ENCODE data around the gene TSC22D2.

DNA sequence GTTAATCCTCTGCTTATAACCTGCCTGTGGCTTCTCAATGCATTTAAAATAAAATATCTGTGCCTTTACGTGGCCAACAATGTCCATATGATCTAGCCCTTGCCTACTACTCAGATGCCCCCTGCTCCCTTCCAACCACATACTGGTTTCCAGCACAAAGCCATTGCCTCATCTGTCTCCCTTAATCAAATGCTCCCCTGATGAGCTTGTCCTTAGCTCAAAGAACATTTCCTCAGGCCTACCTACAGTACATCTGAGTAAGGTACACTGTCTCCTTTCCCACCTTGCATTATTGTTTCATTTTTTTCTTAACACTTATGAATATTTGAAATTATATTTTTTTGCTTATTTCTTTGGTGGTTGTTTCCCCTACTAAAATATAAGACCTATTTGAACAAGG is 5.9 kb upstream of the TSC22D2 start:
- TF ChIP-seq, protein P1, sequence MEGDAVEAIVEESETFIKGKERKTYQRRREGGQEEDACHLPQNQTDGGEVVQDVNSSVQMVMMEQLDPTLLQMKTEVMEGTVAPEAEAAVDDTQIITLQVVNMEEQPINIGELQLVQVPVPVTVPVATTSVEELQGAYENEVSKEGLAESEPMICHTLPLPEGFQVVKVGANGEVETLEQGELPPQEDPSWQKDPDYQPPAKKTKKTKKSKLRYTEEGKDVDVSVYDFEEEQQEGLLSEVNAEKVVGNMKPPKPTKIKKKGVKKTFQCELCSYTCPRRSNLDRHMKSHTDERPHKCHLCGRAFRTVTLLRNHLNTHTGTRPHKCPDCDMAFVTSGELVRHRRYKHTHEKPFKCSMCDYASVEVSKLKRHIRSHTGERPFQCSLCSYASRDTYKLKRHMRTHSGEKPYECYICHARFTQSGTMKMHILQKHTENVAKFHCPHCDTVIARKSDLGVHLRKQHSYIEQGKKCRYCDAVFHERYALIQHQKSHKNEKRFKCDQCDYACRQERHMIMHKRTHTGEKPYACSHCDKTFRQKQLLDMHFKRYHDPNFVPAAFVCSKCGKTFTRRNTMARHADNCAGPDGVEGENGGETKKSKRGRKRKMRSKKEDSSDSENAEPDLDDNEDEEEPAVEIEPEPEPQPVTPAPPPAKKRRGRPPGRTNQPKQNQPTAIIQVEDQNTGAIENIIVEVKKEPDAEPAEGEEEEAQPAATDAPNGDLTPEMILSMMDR (IDR thresholded peaks at IDR 0.05), result no peak
- TF ChIP-seq POLR2A (IDR thresholded peaks at IDR 0.05) (no peak), POLR2AphosphoS5 (IDR thresholded peaks at IDR 0.05) (no peak)
